Astrocyte of the spinal cord (primary cell): ENCODE measurements around the gene HID1.

ENCODE experiments used
- DNase-seq: peaks from one replicate; pipeline ENCODE4 v3.0.0; 2011; ENCODE audit warnings: low read depth, low spot score
- H3K4me3 ChIP-seq: 2 replicates; pipeline ENCODE4 v1.5.1; 2011; ENCODE audit warnings: low read depth, mild to moderate bottlenecking, low read length, moderate library complexity
- CTCF ChIP-seq: IDR thresholded peaks from 2 replicates; pipeline ENCODE4 v1.5.1; 2012; ENCODE audit warnings: low read depth, mild to moderate bottlenecking, low read length, inconsistent platforms
- in situ Hi-C: cut with HindIII; loops from 2 replicates; pipeline ENCODE4 v1.10.0; 2017; ENCODE audit warnings: low sequenced_read_pairs

HID1 gene

GRCh38 chr17:75005291-75005690 is 32.7 kb upstream of the HID1 start:
- in situ Hi-C loops: no loop called here
- no peak overlapping the region for H3K4me3 ChIP-seq
- no peak for DNase-seq
- TF ChIP-seq CTCF: no peak

- no peak overlapping the region for H3K4me3 ChIP-seq
- no peak for TF ChIP-seq CTCF
- no peak for DNase-seq
- in situ Hi-C loops: no loop called here
Observed at GRCh38 chr17:75004371-75004770, 31.8 kb upstream of the HID1 start.

- DNase-seq: no peak
- in situ Hi-C loops: no loop called here
- no peak for TF ChIP-seq CTCF
- H3K4me3 ChIP-seq: no peak overlapping the region
Observed at GRCh38 chr17:75003957-75004355, 31.4 kb upstream of the HID1 start.

GRCh38 chr17:75003070-75003956 is 30.8 kb upstream of the HID1 start:
- in situ Hi-C loops: no loop called here
- no peak overlapping the region for H3K4me3 ChIP-seq
- TF ChIP-seq CTCF: no peak
- no peak for DNase-seq

- no peak for DNase-seq
- in situ Hi-C loops: no loop called here
- H3K4me3 ChIP-seq: no peak overlapping the region
Observed at GRCh38 chr17:75001915-75002843, 29.6 kb upstream of the HID1 start.

More at GRCh38 chr17:75001915-75002843, 29.6 kb upstream of the HID1 start:
- no peak for TF ChIP-seq CTCF
